DND-41 (cell line): Measurements from ENCODE around the gene AFF3.

Source experiments
- ATAC-seq: fragments of 200-7000 bp; cut with Tn5 transposase; 3 replicates; pipeline ENCODE4 v1.9.1; 2021; ENCODE audit warnings: low read depth; ENCODE audit not compliant: insufficient read depth
- DNase-seq: peaks from one replicate; pipeline ENCODE4 v3.0.0-alpha.2; 2020
- H2AFZ ChIP-seq: 2 replicates; pipeline ENCODE4 v1.6.0; 2012; ENCODE audit warnings: low read depth, low read length
- H3K27ac ChIP-seq: 2 replicates; pipeline ENCODE4 v1.5.1; 2012; ENCODE audit warnings: low read length, inconsistent platforms
- H3K27me3 ChIP-seq: fragments of 200-600 bp; sonication (generic); 2 replicates; pipeline ENCODE4 v1.6.0; 2012; ENCODE audit warnings: low read length, mild to moderate bottlenecking, inconsistent platforms; ENCODE audit not compliant: insufficient read depth, poor library complexity
- H3K36me3 ChIP-seq: 2 replicates; pipeline ENCODE4 v1.5.1; 2012; ENCODE audit warnings: low read length, inconsistent platforms; ENCODE audit not compliant: insufficient read depth
- H3K4me1 ChIP-seq: 2 replicates; pipeline ENCODE4 v1.5.1; 2012; ENCODE audit warnings: mild to moderate bottlenecking, low read length; ENCODE audit not compliant: insufficient read depth
- H3K4me2 ChIP-seq: 2 replicates; pipeline ENCODE4 v1.6.0; 2012; ENCODE audit warnings: mild to moderate bottlenecking, moderate library complexity, low read length, inconsistent platforms; ENCODE audit not compliant: insufficient read depth
- H3K4me3 ChIP-seq, 2 experiments: fragments of 200-600 bp in 1 of 2; shearing (Covaris generic) in 1 of 2; 2 replicates each; pipeline ENCODE4 v1.5.1; 2012 to 2016; ENCODE audit warnings: inconsistent platforms in 2 of 2, low read length in 2 of 2, mild to moderate bottlenecking in 2 of 2, low read depth in 1 of 2, moderate library complexity in 1 of 2
- H3K79me2 ChIP-seq: 2 replicates; pipeline ENCODE4 v1.6.0; 2012; ENCODE audit warnings: low read length, inconsistent platforms; ENCODE audit not compliant: insufficient read depth
- H3K9ac ChIP-seq: 2 replicates; pipeline ENCODE4 v1.6.0; 2012; ENCODE audit warnings: low read depth, mild to moderate bottlenecking, inconsistent platforms, low read length, moderate library complexity
- H3K9me3 ChIP-seq: 2 replicates; pipeline ENCODE4 v1.5.1; 2012; ENCODE audit warnings: low read length, moderate library complexity, mild to moderate bottlenecking, inconsistent platforms; ENCODE audit not compliant: insufficient read depth, severe bottlenecking
- H4K20me1 ChIP-seq: 2 replicates; pipeline ENCODE4 v1.6.0; 2012; ENCODE audit warnings: low read length; ENCODE audit not compliant: insufficient read depth
- CTCF ChIP-seq: IDR thresholded peaks from 2 replicates; pipeline ENCODE4 v1.5.1; 2012; ENCODE audit warnings: borderline replicate concordance, low read length, moderate library complexity, mild to moderate bottlenecking; ENCODE audit not compliant: poor library complexity, severe bottlenecking; ENCODE audit errors: extremely low read depth
- EZH2 ChIP-seq: IDR thresholded peaks from 3 replicates; pipeline ENCODE4 v1.6.1; 2012; ENCODE audit warnings: borderline replicate concordance, low read depth, mild to moderate bottlenecking, moderate library complexity, low read length, inconsistent platforms; ENCODE audit not compliant: severe bottlenecking

AFF3 gene

GRCh38 chr2:99544608-99545007 is 597.8 kb downstream of the AFF3 start:
- DNase-seq (no peak), ATAC-seq (no peak)
- Histone ChIP-seq H3K4me3 (no peak overlapping the region), H3K36me3 (peaks cover 3% of the 10 kb centered on the region; the same call in 1 of the 2 replicates), H3K4me1 (no peaks in the 10 kb centered on the region), H3K9ac (no peak overlapping the region), H4K20me1 (no peaks in the 10 kb centered on the region), H3K4me2 (no peak overlapping the region), H3K9me3 (no peaks in the 10 kb centered on the region), H3K27me3 (no peaks in the 10 kb centered on the region), H2AFZ (no peak overlapping the region), H3K79me2 (no peaks in the 10 kb centered on the region), H3K27ac (no peak overlapping the region)
- TF ChIP-seq EZH2 (no peak), CTCF (no peak)

GRCh38 chr2:99543247-99543646 is 599.1 kb downstream of the AFF3 start:
- H3K9me3 ChIP-seq: no peaks in the 10 kb centered on the region
- no peaks in the 10 kb centered on the region for H3K27me3 ChIP-seq
- H3K36me3 ChIP-seq: peaks cover 3% of the 10 kb centered on the region; the same call in 1 of the 2 replicates
- ATAC-seq (no peak), DNase-seq (no peak)
- H2AFZ ChIP-seq: no peak overlapping the region
- H3K79me2 ChIP-seq: no peaks in the 10 kb centered on the region
- TF ChIP-seq CTCF (no peak), EZH2 (no peak)
- no peak overlapping the region for H3K27ac ChIP-seq
- H3K9ac ChIP-seq: no peak overlapping the region
- H3K4me3 ChIP-seq: no peak overlapping the region
- no peaks in the 10 kb centered on the region for H3K4me1 ChIP-seq
- no peak overlapping the region for H3K4me2 ChIP-seq
- no peaks in the 10 kb centered on the region for H4K20me1 ChIP-seq

- Histone ChIP-seq H3K27me3 (no peaks in the 10 kb centered on the region), H3K9me3 (peaks cover 3% of the 10 kb centered on the region), H3K36me3 (no peaks in the 10 kb centered on the region), H3K27ac (no peak overlapping the region), H3K4me1 (no peaks in the 10 kb centered on the region), H4K20me1 (no peaks in the 10 kb centered on the region), H3K4me2 (no peak overlapping the region), H3K4me3 (no peak overlapping the region), H3K79me2 (no peaks in the 10 kb centered on the region), H2AFZ (no peak overlapping the region), H3K9ac (no peak overlapping the region)
- ATAC-seq (no peak), DNase-seq (no peak)
- TF ChIP-seq CTCF (no peak), EZH2 (no peak)
Observed at GRCh38 chr2:99537910-99538485, 604.4 kb downstream of the AFF3 start.

GRCh38 chr2:99524056-99524455 is 618.3 kb downstream of the AFF3 start:
- no peak overlapping the region for H2AFZ ChIP-seq
- H3K4me1 ChIP-seq: no peaks in the 10 kb centered on the region
- no peak overlapping the region for H3K27ac ChIP-seq
- no peak overlapping the region for H3K9ac ChIP-seq
- no peak overlapping the region for H3K4me2 ChIP-seq
- H3K79me2 ChIP-seq: no peaks in the 10 kb centered on the region
- no peaks in the 10 kb centered on the region for H3K36me3 ChIP-seq
- ATAC-seq: no peak
- no peaks in the 10 kb centered on the region for H3K27me3 ChIP-seq
- DNase-seq: no peak
- H4K20me1 ChIP-seq: no peaks in the 10 kb centered on the region
- no peak for TF ChIP-seq EZH2
- TF ChIP-seq CTCF: no peak
- no peak overlapping the region for H3K4me3 ChIP-seq
- no peaks in the 10 kb centered on the region for H3K9me3 ChIP-seq
